ENCODE data around the gene CASP3. TPM values are rescaled to one million over a fixed set of nuclear protein-coding genes. Genes with fewer than 3 reads are reported as not detected.

Gene CASP3
- total RNA-seq, 1 experiment from 2014 or later, result 13.2 TPM

DNA sequence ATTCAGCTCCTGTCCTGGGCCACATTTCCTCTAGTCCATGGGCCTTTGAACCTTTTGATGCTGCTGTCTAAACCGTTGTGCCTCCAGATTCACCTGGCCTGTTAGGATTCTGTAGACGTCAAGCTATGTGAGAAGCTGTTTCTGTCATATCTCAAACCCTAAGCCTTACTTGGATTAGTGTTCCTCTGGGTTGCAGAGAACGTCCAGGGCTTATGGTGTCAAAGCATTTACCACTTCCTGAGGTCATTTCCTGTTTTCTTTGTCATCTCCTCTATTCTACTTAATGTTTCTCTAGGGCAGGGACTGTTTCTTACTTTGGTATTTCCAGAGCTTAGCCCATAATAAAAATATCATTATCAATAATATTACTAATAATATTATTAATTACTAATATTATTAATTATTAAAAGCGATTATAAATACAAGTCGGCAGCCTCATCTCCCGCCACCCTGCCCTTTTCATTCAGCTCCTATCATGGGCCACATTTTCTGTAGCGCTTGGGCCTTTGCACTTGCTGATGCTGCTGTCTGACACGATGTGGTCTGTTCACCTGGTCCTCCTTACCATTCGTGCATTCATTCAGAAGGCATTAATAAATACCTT is 19.4 kb upstream of the CASP3 start:
- TF ChIP-seq, protein P1, sequence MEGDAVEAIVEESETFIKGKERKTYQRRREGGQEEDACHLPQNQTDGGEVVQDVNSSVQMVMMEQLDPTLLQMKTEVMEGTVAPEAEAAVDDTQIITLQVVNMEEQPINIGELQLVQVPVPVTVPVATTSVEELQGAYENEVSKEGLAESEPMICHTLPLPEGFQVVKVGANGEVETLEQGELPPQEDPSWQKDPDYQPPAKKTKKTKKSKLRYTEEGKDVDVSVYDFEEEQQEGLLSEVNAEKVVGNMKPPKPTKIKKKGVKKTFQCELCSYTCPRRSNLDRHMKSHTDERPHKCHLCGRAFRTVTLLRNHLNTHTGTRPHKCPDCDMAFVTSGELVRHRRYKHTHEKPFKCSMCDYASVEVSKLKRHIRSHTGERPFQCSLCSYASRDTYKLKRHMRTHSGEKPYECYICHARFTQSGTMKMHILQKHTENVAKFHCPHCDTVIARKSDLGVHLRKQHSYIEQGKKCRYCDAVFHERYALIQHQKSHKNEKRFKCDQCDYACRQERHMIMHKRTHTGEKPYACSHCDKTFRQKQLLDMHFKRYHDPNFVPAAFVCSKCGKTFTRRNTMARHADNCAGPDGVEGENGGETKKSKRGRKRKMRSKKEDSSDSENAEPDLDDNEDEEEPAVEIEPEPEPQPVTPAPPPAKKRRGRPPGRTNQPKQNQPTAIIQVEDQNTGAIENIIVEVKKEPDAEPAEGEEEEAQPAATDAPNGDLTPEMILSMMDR (conservative IDR thresholded peaks at IDR 0.05; ENCODE audit: low read depth, low read length), result no peak
- TF ChIP-seq EZH2phosphoT487 (IDR thresholded peaks at IDR 0.05; ENCODE audit: borderline replicate concordance, low read length), result no peak
- no peak for TF ChIP-seq EZH2 (IDR thresholded peaks at IDR 0.05; ENCODE audit: low read length, unreplicated experiment)
- no peaks in the 10 kb centered on the region for H3K9me2 ChIP-seq (replicated peaks; ENCODE audit: low read length)
- ChIA-PET CTCF (no interaction called here), POLR2A (ENCODE audit: unreplicated experiment) (no interaction called here)
- BruUV-seq (replicated peaks), result no TSS peak
- H3K9ac ChIP-seq (ENCODE audit: low read length), result no peak overlapping the region
- no peak overlapping the region for H2AFZ ChIP-seq (ENCODE audit: low read length)
- no peaks in the 10 kb centered on the region for H3K27me3 ChIP-seq (ENCODE audit: low read length)
- no peaks in the 10 kb centered on the region for H3K4me1 ChIP-seq (ENCODE audit: insufficient read depth, low read length)
- H3K79me2 ChIP-seq (ENCODE audit: low read length), result no peaks in the 10 kb centered on the region
- no peaks in the 10 kb centered on the region for H4K20me1 ChIP-seq (ENCODE audit: low read length)
- H3K36me3 ChIP-seq (ENCODE audit: low read depth, low read length), result no peaks in the 10 kb centered on the region; the same call in 1 of the 2 replicates
- H3K9me3 ChIP-seq (ENCODE audit: low read length), result no peaks in the 10 kb centered on the region
- intact Hi-C loops (cut with micrococcal nuclease), result no loop called here
- ATAC-seq (no peak), DNase-seq (no peak)
- no peak overlapping the region for H3K27ac ChIP-seq (ENCODE audit: low read length)
- H3K4me3 ChIP-seq (ENCODE audit: low read length), result no peak overlapping the region
- no peak overlapping the region for H3K4me2 ChIP-seq (ENCODE audit: low read length)
- no peaks in the 10 kb centered on the region for H3F3A ChIP-seq (ENCODE audit: low read length, unreplicated experiment)

GRCh38 chr4:184668096-184668495 is 18.8 kb upstream of the CASP3 start:
- no peak overlapping the region for H3K4me2 ChIP-seq (ENCODE audit: low read length)
- H3K4me1 ChIP-seq (ENCODE audit: insufficient read depth, low read length), result no peaks in the 10 kb centered on the region
- H3F3A ChIP-seq (ENCODE audit: low read length, unreplicated experiment), result no peaks in the 10 kb centered on the region
- no peaks in the 10 kb centered on the region for H4K20me1 ChIP-seq (ENCODE audit: low read length)
- H3K27me3 ChIP-seq (ENCODE audit: low read length), result no peaks in the 10 kb centered on the region
- no peaks in the 10 kb centered on the region for H3K79me2 ChIP-seq (ENCODE audit: low read length)
- no peak overlapping the region for H3K27ac ChIP-seq (ENCODE audit: low read length)
- H3K36me3 ChIP-seq (ENCODE audit: low read depth, low read length), result no peaks in the 10 kb centered on the region; the same call in 1 of the 2 replicates
- H3K4me3 ChIP-seq (ENCODE audit: low read length), result no peak overlapping the region
- no peaks in the 10 kb centered on the region for H3K9me2 ChIP-seq (replicated peaks; ENCODE audit: low read length)
- no TSS peak for BruUV-seq (replicated peaks)
- intact Hi-C loops (cut with micrococcal nuclease), result no loop called here
- DNase-seq (no peak), ATAC-seq (no peak)
- TF ChIP-seq EZH2 (IDR thresholded peaks at IDR 0.05; ENCODE audit: low read length, unreplicated experiment) (no peak), EZH2phosphoT487 (IDR thresholded peaks at IDR 0.05; ENCODE audit: borderline replicate concordance, low read length) (no peak)
- TF ChIP-seq, protein P1 (conservative IDR thresholded peaks at IDR 0.05; ENCODE audit: low read depth, low read length), result no peak
- ChIA-PET CTCF (no interaction called here), POLR2A (ENCODE audit: unreplicated experiment) (no interaction called here)
- H3K9me3 ChIP-seq (ENCODE audit: low read length), result no peaks in the 10 kb centered on the region
- H3K9ac ChIP-seq (ENCODE audit: low read length), result no peak overlapping the region
- H2AFZ ChIP-seq (ENCODE audit: low read length), result no peak overlapping the region

DNA sequence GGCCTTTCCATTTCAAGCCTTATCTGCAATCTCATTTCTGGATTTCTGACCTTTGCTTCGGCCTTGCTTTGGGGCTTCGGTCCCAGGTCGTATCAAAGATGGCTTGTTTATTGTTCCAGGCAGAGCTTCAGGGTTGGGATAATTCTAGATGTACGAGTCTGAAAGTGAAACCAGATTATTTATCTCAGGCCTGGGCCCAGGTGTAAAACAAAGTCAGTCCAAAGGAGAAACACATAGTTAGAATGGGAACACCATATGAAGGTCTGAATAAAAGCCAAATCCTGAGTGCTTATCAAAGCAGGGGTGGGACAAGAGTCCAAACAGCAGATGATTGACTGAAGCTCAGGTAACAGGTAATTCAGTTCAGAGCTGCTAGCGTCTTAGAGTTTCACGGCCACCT is 17.4 kb upstream of the CASP3 start:
- no peaks in the 10 kb centered on the region for H4K20me1 ChIP-seq (ENCODE audit: low read length)
- ATAC-seq, result no peak
- CTCF ChIA-PET, result no interaction called here

More for the DNA sequence above, 17.4 kb upstream of the CASP3 start:
- BruUV-seq (replicated peaks), result no TSS peak
- H2AFZ ChIP-seq (ENCODE audit: low read length), result no peak overlapping the region
- intact Hi-C loops (cut with micrococcal nuclease), result no loop called here
- POLR2A ChIA-PET (ENCODE audit: unreplicated experiment), result no interaction called here
- H3K9ac ChIP-seq (ENCODE audit: low read length), result no peak overlapping the region
- H3K4me1 ChIP-seq (ENCODE audit: insufficient read depth, low read length), result no peaks in the 10 kb centered on the region
- H3K4me3 ChIP-seq (ENCODE audit: low read length), result no peak overlapping the region
- no peaks in the 10 kb centered on the region for H3K9me3 ChIP-seq (ENCODE audit: low read length)
- H3K9me2 ChIP-seq (replicated peaks; ENCODE audit: low read length), result no peaks in the 10 kb centered on the region
- no peak for DNase-seq
- no peaks in the 10 kb centered on the region for H3K36me3 ChIP-seq (ENCODE audit: low read depth, low read length)
- H3F3A ChIP-seq (ENCODE audit: low read length, unreplicated experiment), result no peaks in the 10 kb centered on the region
- H3K27ac ChIP-seq (ENCODE audit: low read length), result no peak overlapping the region
- TF ChIP-seq, protein P1 (conservative IDR thresholded peaks at IDR 0.05; ENCODE audit: low read depth, low read length), result no peak
- TF ChIP-seq EZH2phosphoT487 (IDR thresholded peaks at IDR 0.05; ENCODE audit: borderline replicate concordance, low read length), result no peak
- TF ChIP-seq EZH2 (IDR thresholded peaks at IDR 0.05; ENCODE audit: low read length, unreplicated experiment), result no peak
- H3K79me2 ChIP-seq (ENCODE audit: low read length), result no peaks in the 10 kb centered on the region
- H3K27me3 ChIP-seq (ENCODE audit: low read length), result no peaks in the 10 kb centered on the region
- no peak overlapping the region for H3K4me2 ChIP-seq (ENCODE audit: low read length)
